Caco-2 (cell line): Measurements from ENCODE around the gene DHRS11. TPM values are rescaled to one million over a fixed set of nuclear protein-coding genes. Genes with fewer than 3 reads are reported as not detected.

Experiments used
- BruUV-seq: library from RNA; stranded (reverse); fragments of 400-500 nt; replicated peaks from 2 replicates; lab custom pipeline; 2021; lab: Mats Ljungman, UMichigan
- CTCF ChIA-PET: fragments of 300-600 bp; sonication (Branson Sonifier 250); formaldehyde crosslinking; loops from one replicate; lab custom pipeline; 2022; ENCODE audit warnings: antibody characterized with exemption; lab: Charles Lee
- POLR2A ChIA-PET: fragments of 300-600 bp; sonication (Branson Sonifier 250); formaldehyde crosslinking; loops from one replicate; lab custom pipeline; 2022; ENCODE audit warnings: antibody characterized with exemption; lab: Charles Lee
- DNase-seq, 2 experiments: peaks; one replicate each; pipeline versions ENCODE4 v3.0.0 to v3.0.0-alpha.2; 2020 to 2022
- H3K27me3 ChIP-seq: replicated peaks from 2 replicates; pipeline ENCODE4 v1.6.0; 2011; ENCODE audit warnings: low read length; ENCODE audit not compliant: control insufficient read depth, insufficient read depth
- H3K36me3 ChIP-seq: 2 replicates; pipeline ENCODE4 v1.5.1; 2011; ENCODE audit warnings: low read length; ENCODE audit not compliant: control insufficient read depth, insufficient read depth
- H3K4me1 ChIP-seq: fragments of 250-450 bp; sonication (Bioruptor Pico); 2 replicates; pipeline ENCODE4 v1.5.1; 2020; ENCODE audit warnings: mild to moderate bottlenecking
- H3K4me3 ChIP-seq: 2 replicates; pipeline ENCODE4 v1.5.1; 2011; ENCODE audit warnings: low read depth, mild to moderate bottlenecking, control low read depth, low read length
- H3K9me3 ChIP-seq: fragments of 250-450 bp; sonication (Bioruptor Pico); 2 replicates; pipeline ENCODE4 v1.5.1; 2020; ENCODE audit warnings: mild to moderate bottlenecking, moderate library complexity
- H3K27ac Mint-ChIP-seq: one replicate; pipeline ENCODE4 v1.8.0; 2022; ENCODE audit warnings: mixed read lengths; ENCODE audit not compliant: unreplicated experiment
- H3K27me3 Mint-ChIP-seq: one replicate; pipeline ENCODE4 v1.8.0; 2022; ENCODE audit warnings: mixed read lengths; ENCODE audit not compliant: insufficient read depth, unreplicated experiment
- H3K36me3 Mint-ChIP-seq: one replicate; pipeline ENCODE4 v1.8.0; 2022; ENCODE audit warnings: mild to moderate bottlenecking, mixed read lengths; ENCODE audit not compliant: insufficient read depth, unreplicated experiment
- H3K4me1 Mint-ChIP-seq: one replicate; pipeline ENCODE4 v1.8.0; 2022; ENCODE audit warnings: low read depth, mixed read lengths; ENCODE audit not compliant: unreplicated experiment
- H3K4me3 Mint-ChIP-seq: one replicate; pipeline ENCODE4 v1.8.0; 2022; ENCODE audit warnings: mild to moderate bottlenecking, moderate library complexity, mixed read lengths; ENCODE audit not compliant: unreplicated experiment
- H3K9me3 Mint-ChIP-seq: one replicate; pipeline ENCODE4 v1.8.0; 2022; ENCODE audit warnings: mixed read lengths; ENCODE audit not compliant: unreplicated experiment
- intact Hi-C: fragments of 100-400 bp; cut with micrococcal nuclease; formaldehyde crosslinking; loops from one replicate; pipeline ENCODE4 v1.10.0; 2022; ENCODE audit not compliant: unreplicated experiment
- total RNA-seq: library from RNA; stranded (reverse); gene quantifications from 2 replicates; pipeline ENCODE4 v1.2.3, GENCODE V29; 2022
- TF ChIP-seq, protein P1 (sequence below), 2 experiments: fragments of 200-600 bp in 1 of 2; IDR thresholded peaks; 1 replicate in 1 of 2; 2 replicates in 1 of 2; pipeline versions ENCODE4 v1.5.1 to v1.8.0; 2011 to 2022; ENCODE audit warnings: antibody characterized with exemption in 1 of 2, control low read depth in 1 of 2, inconsistent platforms in 1 of 2, low read depth in 1 of 2, low read length in 1 of 2, mild to moderate bottlenecking in 1 of 2, moderate library complexity in 1 of 2; ENCODE audit not compliant: insufficient read depth in 1 of 2, severe bottlenecking in 1 of 2, unreplicated experiment in 1 of 2

Gene DHRS11
- total RNA-seq, 1 experiment from 2014 or later: 44.7 TPM

DNA sequence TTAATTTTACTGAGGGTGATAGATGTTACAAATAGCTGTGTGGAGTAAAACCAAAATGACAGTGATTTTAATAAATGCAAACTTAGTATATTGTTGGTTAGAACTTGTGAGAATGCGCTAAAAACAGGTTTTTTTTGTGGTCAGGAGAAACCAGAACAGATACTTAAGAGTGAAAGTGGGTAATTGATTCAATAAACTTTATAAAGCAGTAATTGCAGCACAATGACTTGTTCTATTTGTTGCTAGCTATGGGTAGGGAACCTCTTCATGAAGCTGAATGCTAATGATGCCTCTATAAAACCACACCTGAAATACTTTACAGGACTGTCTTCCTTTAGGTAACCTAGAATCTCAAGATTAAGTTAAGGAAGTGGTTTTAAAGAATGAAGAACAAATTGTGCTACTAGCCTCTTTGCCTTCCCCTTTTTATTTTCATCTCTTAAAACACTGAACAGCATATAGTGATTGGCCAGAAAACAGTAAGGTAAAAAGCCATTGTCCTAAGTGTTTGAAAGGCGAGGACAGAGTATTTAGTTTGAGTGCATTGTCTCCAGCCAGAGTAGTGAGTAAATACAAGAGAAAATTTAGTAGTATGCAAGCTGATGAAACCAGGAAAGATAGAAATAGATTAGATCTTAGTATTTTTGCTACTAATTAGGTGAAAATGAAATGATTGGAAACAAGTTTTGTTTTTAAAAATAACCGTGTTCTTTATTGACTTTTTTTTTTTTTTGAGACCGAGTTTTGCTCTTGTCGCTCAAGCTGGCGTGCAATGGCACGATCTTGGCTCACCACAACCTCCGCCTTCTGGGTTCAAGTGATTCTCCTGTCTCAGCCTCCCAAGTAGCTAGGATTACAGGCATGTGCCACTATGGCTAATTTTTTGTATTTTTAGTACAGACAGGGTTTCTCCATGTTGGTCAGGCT, 40.9 kb upstream of the DHRS11 start:
- H3K27me3 ChIP-seq: no peaks in the 10 kb centered on the region
- no peak overlapping the region for H3K4me3 ChIP-seq
- CTCF ChIA-PET: interaction anchor here (0.6 kb wide), 1 partner anchor 747 kb away, joined by 5 read pairs; no protein-coding TSS in a partner anchor
- Mint-ChIP-seq H3K4me3 (no peak overlapping the region), H3K36me3 (peaks cover 56% of the 10 kb centered on the region), H3K27ac (no peak overlapping the region), H3K4me1 (peaks cover 21% of the 10 kb centered on the region), H3K27me3 (no peaks in the 10 kb centered on the region), H3K9me3 (no peaks in the 10 kb centered on the region)
- no TSS peak for BruUV-seq
- TF ChIP-seq, protein P1, sequence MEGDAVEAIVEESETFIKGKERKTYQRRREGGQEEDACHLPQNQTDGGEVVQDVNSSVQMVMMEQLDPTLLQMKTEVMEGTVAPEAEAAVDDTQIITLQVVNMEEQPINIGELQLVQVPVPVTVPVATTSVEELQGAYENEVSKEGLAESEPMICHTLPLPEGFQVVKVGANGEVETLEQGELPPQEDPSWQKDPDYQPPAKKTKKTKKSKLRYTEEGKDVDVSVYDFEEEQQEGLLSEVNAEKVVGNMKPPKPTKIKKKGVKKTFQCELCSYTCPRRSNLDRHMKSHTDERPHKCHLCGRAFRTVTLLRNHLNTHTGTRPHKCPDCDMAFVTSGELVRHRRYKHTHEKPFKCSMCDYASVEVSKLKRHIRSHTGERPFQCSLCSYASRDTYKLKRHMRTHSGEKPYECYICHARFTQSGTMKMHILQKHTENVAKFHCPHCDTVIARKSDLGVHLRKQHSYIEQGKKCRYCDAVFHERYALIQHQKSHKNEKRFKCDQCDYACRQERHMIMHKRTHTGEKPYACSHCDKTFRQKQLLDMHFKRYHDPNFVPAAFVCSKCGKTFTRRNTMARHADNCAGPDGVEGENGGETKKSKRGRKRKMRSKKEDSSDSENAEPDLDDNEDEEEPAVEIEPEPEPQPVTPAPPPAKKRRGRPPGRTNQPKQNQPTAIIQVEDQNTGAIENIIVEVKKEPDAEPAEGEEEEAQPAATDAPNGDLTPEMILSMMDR (IDR thresholded peaks at IDR 0.05; ENCODE audit: insufficient read depth in 1 of 2, low read depth in 1 of 2, low read length in 1 of 2, severe bottlenecking in 1 of 2, unreplicated experiment in 1 of 2): no peak
- POLR2A ChIA-PET: interaction anchor here (0.7 kb wide), 1 partner anchor 15 kb away, joined by 4 read pairs; no protein-coding TSS in a partner anchor
- H3K4me1 ChIP-seq: peaks cover 21% of the 10 kb centered on the region; the same call in 1 of the 2 replicates
- H3K36me3 ChIP-seq: no peaks in the 10 kb centered on the region
- intact Hi-C loops: no loop called here
- H3K9me3 ChIP-seq: no peaks in the 10 kb centered on the region
- DNase-seq: no peak

DNA sequence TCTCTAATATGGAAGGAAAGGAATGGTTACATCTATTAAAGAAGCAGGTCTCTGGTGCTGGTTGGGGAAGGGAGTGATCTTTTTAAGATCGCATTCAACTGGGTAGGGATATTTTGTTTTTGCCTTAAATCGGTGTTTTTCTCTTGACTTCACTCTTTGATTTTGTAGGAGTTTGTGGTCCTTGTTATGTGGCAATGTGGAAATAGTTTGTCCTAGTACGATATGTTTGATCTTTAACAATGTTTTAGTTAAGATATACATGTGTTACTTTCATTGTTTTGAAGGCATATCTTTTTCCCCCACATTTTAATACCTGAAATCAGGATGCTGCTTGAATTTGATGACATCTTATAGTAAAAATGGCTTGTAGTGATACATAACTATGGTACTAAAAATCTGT, 38.2 kb upstream of the DHRS11 start:
- ChIA-PET POLR2A (interaction anchor here (0.6 to 1.1 kb wide), 2 partner anchors 8 to 18 kb away, joined by 9 read pairs; no protein-coding TSS in a partner anchor), CTCF (no interaction called here)

DNA sequence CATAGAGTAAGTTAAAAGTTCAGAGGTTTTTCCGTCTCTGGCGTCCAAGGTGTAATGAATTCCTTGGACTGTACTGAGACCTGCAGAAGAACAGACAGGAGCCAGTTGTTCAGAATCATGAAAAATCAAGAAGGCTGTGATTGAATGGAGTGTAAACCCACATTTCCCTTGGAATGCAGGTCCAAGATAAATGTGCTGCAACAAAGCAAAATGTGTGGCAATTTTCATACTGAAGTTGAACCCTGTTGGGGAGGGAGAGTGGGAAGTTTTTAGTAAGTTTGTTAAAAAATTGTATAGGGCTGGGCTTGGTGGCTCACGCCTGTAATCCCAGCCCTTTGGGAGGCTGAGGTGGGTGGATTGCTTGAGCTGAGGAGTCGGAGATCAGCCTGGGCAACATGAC, 25.6 kb upstream of the DHRS11 start:
- CTCF ChIA-PET: no interaction called here
- no peak overlapping the region for H3K4me3 ChIP-seq
- H3K4me1 ChIP-seq: no peaks in the 10 kb centered on the region
- Mint-ChIP-seq H3K4me3 (no peak overlapping the region), H3K36me3 (peaks cover 95% of the 10 kb centered on the region), H3K27ac (no peak overlapping the region), H3K9me3 (no peaks in the 10 kb centered on the region), H3K27me3 (no peaks in the 10 kb centered on the region), H3K4me1 (no peaks in the 10 kb centered on the region)
- no peaks in the 10 kb centered on the region for H3K27me3 ChIP-seq
- H3K36me3 ChIP-seq: peaks cover 4% of the 10 kb centered on the region
- BruUV-seq: no TSS peak
- intact Hi-C loops: no loop called here
- no peak for DNase-seq
- TF ChIP-seq, protein P1 (IDR thresholded peaks at IDR 0.05; ENCODE audit: insufficient read depth in 1 of 2, low read depth in 1 of 2, low read length in 1 of 2, severe bottlenecking in 1 of 2, unreplicated experiment in 1 of 2): no peak
- POLR2A ChIA-PET: interaction anchor here (0.7 kb wide), 1 partner anchor 20 kb away, joined by 3 read pairs; no protein-coding TSS in a partner anchor
- no peaks in the 10 kb centered on the region for H3K9me3 ChIP-seq

More for the DNA sequence above, 38.2 kb upstream of the DHRS11 start:
- Histone ChIP-seq H3K4me1 (0 out of 2 replicates have a peak, but pooled peaks cover 9% of the 10 kb centered on the region), H3K9me3 (no peaks in the 10 kb centered on the region), H3K27me3 (no peaks in the 10 kb centered on the region), H3K36me3 (peaks cover 6% of the 10 kb centered on the region; the same call in 1 of the 2 replicates), H3K4me3 (no peak overlapping the region)
- Mint-ChIP-seq H3K27me3 (no peaks in the 10 kb centered on the region), H3K4me1 (peaks cover 14% of the 10 kb centered on the region), H3K4me3 (no peak overlapping the region), H3K27ac (no peak overlapping the region), H3K36me3 (peaks cover 64% of the 10 kb centered on the region), H3K9me3 (no peaks in the 10 kb centered on the region)
- TF ChIP-seq, protein P1 (IDR thresholded peaks at IDR 0.05; ENCODE audit: insufficient read depth in 1 of 2, low read depth in 1 of 2, low read length in 1 of 2, severe bottlenecking in 1 of 2, unreplicated experiment in 1 of 2): no peak
- BruUV-seq: no TSS peak
- no peak for DNase-seq
- intact Hi-C loops: no loop called here
